GM10248 (cell line): ENCODE results near the gene NTNG1.

ENCODE experiments used
- CTCF ChIA-PET: fragments of 300-600 bp; sonication (Branson Sonifier 250); formaldehyde crosslinking; extraction: SDS; loops from one replicate; lab custom pipeline; 2021; ENCODE audit warnings: antibody characterized with exemption; lab: Yijun Ruan, JAX
- POLR2A ChIA-PET: fragments of 350-650 bp; sonication (Branson Sonifier 250); formaldehyde crosslinking; extraction: SDS; loops from one replicate; lab custom pipeline; 2020; ENCODE audit warnings: antibody characterized with exemption; lab: Yijun Ruan, JAX
- DNase-seq: peaks from one replicate; pipeline ENCODE4 v3.0.0; 2012; ENCODE audit errors: extremely low spot score
- TF ChIP-seq, protein P1 (sequence below): IDR thresholded peaks from 2 replicates; pipeline ENCODE4 v1.5.1; 2012; ENCODE audit warnings: mild to moderate bottlenecking, low read depth; ENCODE audit errors: extremely low read depth, missing control alignments, control extremely low read depth

NTNG1 gene

DNA sequence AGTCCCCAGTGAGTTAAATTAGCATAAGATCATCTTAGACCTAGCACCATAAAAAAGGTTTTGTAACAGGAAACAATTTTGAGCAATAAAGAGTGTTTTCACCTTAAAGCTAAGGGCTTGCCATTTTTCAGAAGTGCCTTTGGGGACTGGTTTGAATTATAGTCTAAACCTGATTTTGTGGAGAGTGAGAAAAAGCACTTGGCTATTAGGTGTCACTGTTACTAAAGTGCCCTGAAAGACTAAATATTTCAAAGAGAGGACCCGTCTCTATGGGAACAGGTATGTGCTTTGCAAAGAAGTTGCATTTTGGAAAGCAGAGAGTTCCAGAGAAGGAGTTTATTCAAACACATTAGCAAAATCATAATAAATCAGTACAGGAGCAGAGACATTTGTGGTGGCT lies 9.1 kb downstream of the NTNG1 start:
- CTCF ChIA-PET = interaction anchor here (1.4 kb wide), 1 partner anchor 8 kb away, joined by 3 read pairs; no protein-coding TSS in a partner anchor
- TF ChIP-seq, protein P1, sequence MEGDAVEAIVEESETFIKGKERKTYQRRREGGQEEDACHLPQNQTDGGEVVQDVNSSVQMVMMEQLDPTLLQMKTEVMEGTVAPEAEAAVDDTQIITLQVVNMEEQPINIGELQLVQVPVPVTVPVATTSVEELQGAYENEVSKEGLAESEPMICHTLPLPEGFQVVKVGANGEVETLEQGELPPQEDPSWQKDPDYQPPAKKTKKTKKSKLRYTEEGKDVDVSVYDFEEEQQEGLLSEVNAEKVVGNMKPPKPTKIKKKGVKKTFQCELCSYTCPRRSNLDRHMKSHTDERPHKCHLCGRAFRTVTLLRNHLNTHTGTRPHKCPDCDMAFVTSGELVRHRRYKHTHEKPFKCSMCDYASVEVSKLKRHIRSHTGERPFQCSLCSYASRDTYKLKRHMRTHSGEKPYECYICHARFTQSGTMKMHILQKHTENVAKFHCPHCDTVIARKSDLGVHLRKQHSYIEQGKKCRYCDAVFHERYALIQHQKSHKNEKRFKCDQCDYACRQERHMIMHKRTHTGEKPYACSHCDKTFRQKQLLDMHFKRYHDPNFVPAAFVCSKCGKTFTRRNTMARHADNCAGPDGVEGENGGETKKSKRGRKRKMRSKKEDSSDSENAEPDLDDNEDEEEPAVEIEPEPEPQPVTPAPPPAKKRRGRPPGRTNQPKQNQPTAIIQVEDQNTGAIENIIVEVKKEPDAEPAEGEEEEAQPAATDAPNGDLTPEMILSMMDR = no peak
- POLR2A ChIA-PET = no interaction called here
- DNase-seq = no peak

DNA sequence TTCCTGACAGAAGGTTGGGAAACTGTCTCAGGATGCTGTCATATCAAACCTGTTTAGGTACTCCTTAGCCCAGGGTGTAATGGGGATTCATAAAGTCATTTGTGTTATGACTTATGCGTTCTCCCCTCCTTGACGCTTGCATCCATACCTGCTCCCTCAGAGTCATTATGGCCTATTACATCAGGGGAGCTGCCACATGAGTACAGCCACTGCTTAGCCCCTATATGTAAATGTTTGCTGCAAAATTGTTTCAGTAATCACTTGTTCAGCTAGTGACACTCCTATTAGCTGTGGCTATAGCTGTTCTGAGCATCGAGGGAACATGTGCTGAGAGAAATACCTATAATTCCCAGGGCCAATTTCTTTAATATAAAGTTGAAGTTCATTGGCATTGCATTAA lies 10.5 kb downstream of the NTNG1 start:
- CTCF ChIA-PET = no interaction called here
- POLR2A ChIA-PET = no interaction called here
- DNase-seq = no peak
- TF ChIP-seq, protein P1 = no peak

DNA sequence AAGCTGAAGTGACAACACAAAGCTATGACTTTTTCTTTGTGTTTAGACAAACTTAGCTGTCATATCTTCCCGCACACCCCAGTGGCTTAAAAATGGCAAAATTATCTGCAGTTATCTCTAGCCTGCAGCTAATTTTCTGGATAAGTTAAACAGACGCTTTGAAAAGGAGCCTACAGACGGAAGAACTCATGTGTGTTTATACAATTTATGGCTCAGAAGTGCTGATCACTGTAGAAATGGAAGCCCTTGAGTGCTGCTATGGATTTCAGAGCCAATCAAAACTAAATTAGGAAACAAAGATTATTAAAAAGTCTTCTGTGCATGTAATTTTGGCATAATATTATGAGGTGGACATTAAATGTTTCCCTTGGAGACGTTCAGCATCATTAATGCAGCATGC lies 11.6 kb downstream of the NTNG1 start:
- TF ChIP-seq, protein P1 = no peak
- ChIA-PET POLR2A (no interaction called here), CTCF (interaction anchor here (0.8 to 0.9 kb wide), 2 partner anchors 8 to 95 kb away, joined by 3 to 4 read pairs; no protein-coding TSS in a partner anchor)
- DNase-seq = no peak

DNA sequence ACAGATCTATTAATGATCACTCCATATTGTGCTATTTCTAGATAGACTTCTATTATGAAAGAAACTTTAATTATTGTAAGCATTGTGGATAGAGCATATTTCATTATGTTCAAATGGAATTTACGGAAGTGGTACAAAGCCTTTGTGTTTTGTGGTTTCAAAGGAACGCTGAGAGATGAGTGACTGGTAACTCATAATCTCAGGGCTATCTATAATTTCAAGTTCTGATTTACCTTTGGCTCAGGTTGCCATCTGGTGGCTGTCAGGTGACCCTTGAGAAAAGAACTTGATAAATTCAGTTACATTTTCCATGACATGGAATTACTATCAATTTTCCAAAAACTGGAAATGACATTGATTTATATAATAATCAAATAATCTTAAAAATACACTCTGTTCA lies 12.2 kb downstream of the NTNG1 start:
- TF ChIP-seq, protein P1 = peak; percentile 36
- POLR2A ChIA-PET = no interaction called here
- CTCF ChIA-PET = no interaction called here
- DNase-seq = no peak

DNA sequence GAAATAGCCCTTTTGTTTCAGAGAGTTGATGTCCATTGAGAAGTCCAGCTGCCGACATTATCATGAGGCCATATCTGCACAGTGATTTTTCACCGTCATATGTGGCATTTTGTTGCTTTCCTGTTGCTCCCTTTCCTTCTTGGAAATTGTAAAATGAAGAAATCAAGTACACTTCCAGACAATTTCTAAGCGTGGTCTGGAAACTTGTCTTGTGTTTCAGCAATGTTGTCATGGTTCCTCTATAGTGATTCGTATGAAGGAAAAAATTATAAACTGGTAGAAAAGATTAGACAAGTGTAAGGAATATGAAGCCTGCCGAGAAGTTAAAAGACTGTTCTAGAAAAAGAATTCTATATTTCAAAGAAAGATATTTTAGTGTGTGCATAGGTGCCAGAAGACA lies 17.7 kb downstream of the NTNG1 start:
- TF ChIP-seq, protein P1 = no peak
- CTCF ChIA-PET = no interaction called here
- POLR2A ChIA-PET = no interaction called here
- DNase-seq = no peak

DNA sequence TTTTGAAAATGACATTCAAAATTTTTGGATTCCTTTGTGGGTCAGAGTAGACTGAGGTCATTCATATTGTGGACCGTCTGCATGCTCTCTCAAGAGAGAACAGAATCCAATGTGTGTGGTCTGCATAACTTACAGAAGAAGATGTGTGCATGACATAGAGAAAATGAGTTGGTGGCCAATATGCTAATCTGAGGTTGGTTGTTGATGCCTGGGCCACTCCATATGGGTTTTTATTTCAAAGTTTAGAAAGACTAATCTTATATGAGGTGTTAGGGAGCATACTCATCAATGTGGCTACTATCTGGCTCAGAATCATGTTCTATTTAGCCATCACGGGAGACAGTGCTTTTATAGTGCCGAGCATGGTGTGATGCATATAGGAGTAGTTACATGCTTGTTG lies 18.2 kb downstream of the NTNG1 start:
- ChIA-PET POLR2A (no interaction called here), CTCF (interaction anchor here (1.4 kb wide), 1 partner anchor 10 kb away, joined by 5 read pairs; no protein-coding TSS in a partner anchor)
- TF ChIP-seq, protein P1 = no peak
- DNase-seq = no peak
